Aorta (tissue), 5 donors: ENCODE data around the gene CD300A. TPM values are rescaled to one million over a fixed set of nuclear protein-coding genes. Genes with fewer than 3 reads are reported as not detected.

Experiments used
- ATAC-seq: fragments of 200-7000 bp; cut with Tn5 transposase; one replicate; pipeline ENCODE4 v1.9.1; 2022; ENCODE audit warnings: moderate library complexity; ENCODE audit not compliant: low FRiP score
- DNase-seq, 2 donors: peaks; one replicate each; pipeline ENCODE4 v3.0.0-alpha.2; 2020
- H3K27ac ChIP-seq, 2 donors: one replicate each; pipeline ENCODE4 v1.5.1; 2013; ENCODE audit warnings: low read length in 2 of 2, mild to moderate bottlenecking in 2 of 2, moderate library complexity in 2 of 2, control low read depth in 1 of 2, inconsistent platforms in 1 of 2, low read depth in 1 of 2
- H3K27me3 ChIP-seq, 2 donors: one replicate each; pipeline ENCODE4 v1.6.1; 2013; ENCODE audit warnings: control low read depth in 1 of 2, low read length in 1 of 2, mild to moderate bottlenecking in 1 of 2, moderate library complexity in 1 of 2; ENCODE audit not compliant: insufficient read depth in 2 of 2, control insufficient read depth in 1 of 2
- H3K36me3 ChIP-seq, 2 donors: one replicate each; pipeline ENCODE4 v1.6.1; 2013; ENCODE audit warnings: control low read depth in 1 of 2, low read length in 1 of 2, mild to moderate bottlenecking in 1 of 2; ENCODE audit not compliant: insufficient read depth in 2 of 2, control insufficient read depth in 1 of 2
- H3K4me1 ChIP-seq, 2 donors: one replicate each; pipeline ENCODE4 v1.6.1; 2013; ENCODE audit warnings: low read length in 2 of 2, control low read depth in 1 of 2, mild to moderate bottlenecking in 1 of 2, moderate library complexity in 1 of 2; ENCODE audit not compliant: insufficient read depth in 2 of 2, control insufficient read depth in 1 of 2
- H3K4me3 ChIP-seq, 2 donors: one replicate each; pipeline ENCODE4 v1.5.1; 2013; ENCODE audit warnings: low read length in 2 of 2, control low read depth in 1 of 2, mild to moderate bottlenecking in 1 of 2
- H3K9me3 ChIP-seq: one replicate; pipeline ENCODE4 v1.6.1; 2013; ENCODE audit warnings: mild to moderate bottlenecking, low read length; ENCODE audit not compliant: control insufficient read depth
- WGBS, 2 donors: extraction: QIAGEN DNeasy Blood & Tissue Kit; methylation state at CpG; one replicate each; pipeline ENCODE4 v1.1.7; 2013; 5-methylcytosine and 5-hydroxymethylcytosine counted together
- intact Hi-C, 2 donors: fragments of 100-400 bp; cut with DNase I; formaldehyde crosslinking; loops; one replicate each; pipeline versions ENCODE4 v1.14.2 to v1.15.0; 2022
- polyA plus RNA-seq, 2 donors: library from polyadenylated mRNA; stranded (reverse); fragments of 200-250 nt; gene quantifications; one replicate each; pipeline ENCODE4 v1.2.3, GENCODE V29; 2013
- total RNA-seq, 2 donors: library from RNA; stranded (reverse); fragmentation: NEBNext Ultra II Directional; extraction: Animal tissue kit (Norgen Biotek cat#: 25700); gene quantifications; one replicate each; pipeline ENCODE4 v1.2.1, GENCODE V29; 2021
- donor health status: healthy with polysubstance abuse.
- donor health status: Bipolar disorder and iron deficiency.
- donor health status: DM: no; HTN: no; CAD: no.
- donor health status: DM: no; HTN: no; CAD: no.
- donor health status: DM: yes; HTN: yes; CAD: no.

CD300A gene
- total and polyA plus RNA-seq, 4 donors = 2.6 to 10.4 (median 9.7) TPM

DNA sequence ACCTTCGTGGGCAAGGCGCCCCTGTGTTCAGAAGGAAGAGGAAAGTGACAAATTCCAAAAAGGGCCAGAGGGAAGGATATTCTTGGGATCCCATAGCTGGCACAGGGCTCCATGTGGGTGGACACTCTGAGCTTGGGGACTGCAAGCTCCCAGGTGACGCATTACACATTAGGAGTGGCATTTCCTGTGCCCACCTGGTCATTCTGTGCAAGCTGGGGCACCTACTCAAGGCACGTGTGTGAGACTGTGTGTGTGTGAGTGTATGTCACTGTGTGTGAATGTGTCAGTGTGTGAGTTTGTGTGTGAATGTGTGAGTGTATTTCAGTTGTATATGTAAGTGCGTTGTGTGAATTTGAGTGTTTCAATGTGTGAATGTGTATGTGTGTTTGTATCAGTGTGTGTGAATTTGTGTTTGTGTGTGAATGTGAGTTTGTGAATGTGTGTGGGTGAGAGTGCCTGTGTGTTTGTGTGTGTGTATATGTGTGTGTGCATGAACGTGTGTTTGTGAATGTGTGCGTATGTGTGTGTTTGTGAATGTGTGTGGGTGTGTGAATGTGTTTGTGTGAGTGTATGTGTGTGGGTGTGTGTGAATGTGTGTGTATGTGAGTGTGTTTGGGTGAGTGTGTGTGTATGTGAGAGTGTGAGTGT is 1.6 kb upstream of the CD300A start:
- 87 to 88% methylated on average over 7 of the region's 7 CpGs for WGBS, 2 donors
- Histone ChIP-seq H3K4me3 (no peak overlapping the region), H3K4me1 (no peaks in the 10 kb centered on the region), H3K27ac (no peak overlapping the region), H3K9me3 (no peaks in the 10 kb centered on the region), H3K36me3 (no peaks in the 10 kb centered on the region), H3K27me3 (no peaks in the 10 kb centered on the region)
- ATAC-seq (no peak), DNase-seq (peak in 1 of 2 donors; percentile 4)
- intact Hi-C loops = no loop called here

DNA sequence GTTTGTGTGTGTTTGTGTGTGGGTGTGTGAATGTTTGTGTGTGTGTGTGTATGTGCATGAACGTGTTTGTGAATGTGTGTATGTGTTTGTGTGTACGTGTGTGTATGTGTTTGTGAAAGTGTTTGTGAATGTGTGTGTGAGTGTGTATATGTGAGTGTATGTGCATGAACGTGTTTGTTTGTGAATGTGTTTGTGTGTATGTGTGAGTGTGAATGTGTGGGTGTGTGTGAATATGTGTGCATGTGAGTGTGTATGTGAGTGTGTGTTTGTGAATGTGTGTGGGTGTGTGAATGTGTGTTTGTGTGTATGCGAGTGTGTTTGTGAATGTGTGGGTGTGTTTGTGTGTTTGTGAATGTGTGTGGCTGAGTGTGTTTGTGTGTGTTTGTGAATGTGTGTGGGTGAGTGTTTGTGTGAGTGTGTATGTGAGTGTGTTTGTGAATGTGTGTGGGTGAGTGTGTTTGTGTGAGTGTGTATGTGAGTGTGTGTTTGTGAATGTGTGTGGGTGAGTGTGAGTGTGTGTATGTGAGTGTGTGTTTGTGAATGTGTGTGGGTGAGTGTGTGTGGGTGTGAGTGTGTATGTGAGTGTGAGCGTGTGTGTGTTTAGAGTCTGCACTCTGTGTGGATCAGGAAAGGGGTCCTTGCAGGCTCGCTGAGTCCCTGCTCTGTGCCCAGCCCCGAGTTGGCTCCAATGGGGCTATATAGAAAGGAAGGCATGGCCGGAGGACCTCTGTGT is 890 bp upstream of the CD300A start:
- DNase-seq = peak in 1 of 2 donors; percentile 48
- no peaks in the 10 kb centered on the region for H3K9me3 ChIP-seq
- H3K27ac ChIP-seq = no peak overlapping the region
- H3K36me3 ChIP-seq = no peaks in the 10 kb centered on the region
- H3K4me3 ChIP-seq = no peak overlapping the region
- intact Hi-C loops = no loop called here
- WGBS, 2 donors = 86% methylated on average over 8 of the region's 8 CpGs
- H3K27me3 ChIP-seq = no peaks in the 10 kb centered on the region
- no peak for ATAC-seq
- no peaks in the 10 kb centered on the region for H3K4me1 ChIP-seq

DNA sequence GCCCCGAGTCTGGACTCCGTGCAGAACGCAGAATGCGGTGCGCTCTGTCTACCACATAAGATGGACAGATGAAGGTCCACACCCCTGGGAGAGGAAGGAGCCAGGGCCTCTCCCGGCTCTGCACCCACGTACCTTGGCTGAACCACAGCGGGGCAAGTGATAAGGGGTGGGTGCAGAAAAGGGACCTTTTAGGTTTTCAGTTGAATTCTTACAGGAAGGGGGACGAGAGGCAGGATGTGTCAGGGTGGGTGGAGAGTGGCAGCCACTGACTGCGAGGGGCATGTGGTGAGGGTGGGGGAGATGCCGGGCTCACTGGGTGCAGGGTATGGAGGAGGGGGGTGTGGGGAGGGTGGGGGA is 372 bp downstream of the CD300A start:
- H3K27me3 ChIP-seq = no peaks in the 10 kb centered on the region
- intact Hi-C loops = no loop called here
- DNase-seq (no peak), ATAC-seq (no peak)
- no peaks in the 10 kb centered on the region for H3K4me1 ChIP-seq
- 24 to 26% methylated on average over 11 of the region's 11 CpGs for WGBS, 2 donors
- H3K4me3 ChIP-seq = no peak overlapping the region
- no peaks in the 10 kb centered on the region for H3K9me3 ChIP-seq
- H3K27ac ChIP-seq = no peak overlapping the region
- no peaks in the 10 kb centered on the region for H3K36me3 ChIP-seq

DNA sequence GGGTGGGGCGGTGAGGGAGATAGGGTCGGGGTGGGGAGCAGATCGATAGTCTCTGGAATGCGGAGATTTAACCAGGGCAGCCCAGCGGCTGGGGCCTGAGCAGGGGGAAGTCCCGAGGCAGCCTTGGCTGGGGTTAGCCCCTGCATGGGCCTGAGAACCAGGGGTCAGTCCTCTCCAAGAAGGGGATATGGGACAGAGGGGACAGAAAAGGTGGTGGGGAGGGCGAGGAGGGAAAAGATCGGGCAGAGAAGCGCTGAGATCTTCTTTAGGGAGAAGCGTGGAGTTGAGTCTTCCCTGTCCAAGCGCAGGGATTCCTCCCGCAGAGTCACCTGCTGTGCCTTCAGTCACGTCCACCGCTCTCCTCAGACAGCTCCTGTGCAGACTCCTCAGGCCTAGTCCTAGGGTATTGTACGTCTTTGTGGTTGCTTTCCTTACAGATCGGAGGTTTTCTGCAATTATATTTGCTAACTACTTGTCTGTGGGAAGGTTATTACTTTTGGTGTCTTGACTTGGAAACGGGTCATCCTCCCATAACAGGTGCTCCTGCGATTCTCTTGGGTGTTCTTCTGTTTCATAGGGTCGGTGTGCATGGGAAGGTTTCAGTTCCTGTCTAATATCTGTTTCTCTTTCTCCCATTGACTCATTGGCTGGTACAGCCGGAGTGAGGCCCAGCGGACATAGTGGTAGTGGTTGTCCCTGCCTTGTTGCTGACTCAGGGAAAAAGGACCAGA is 952 bp downstream of the CD300A start:
- Histone ChIP-seq H3K9me3 (no peaks in the 10 kb centered on the region), H3K4me3 (no peak overlapping the region), H3K36me3 (no peaks in the 10 kb centered on the region), H3K27me3 (no peaks in the 10 kb centered on the region), H3K27ac (no peak overlapping the region), H3K4me1 (no peaks in the 10 kb centered on the region)
- peak in 1 of 2 donors; percentile 65 for DNase-seq
- 79 to 84% methylated on average over 19 to 21 of the region's 21 CpGs for WGBS, 2 donors
- ATAC-seq = no peak
- intact Hi-C loops = no loop called here

DNA sequence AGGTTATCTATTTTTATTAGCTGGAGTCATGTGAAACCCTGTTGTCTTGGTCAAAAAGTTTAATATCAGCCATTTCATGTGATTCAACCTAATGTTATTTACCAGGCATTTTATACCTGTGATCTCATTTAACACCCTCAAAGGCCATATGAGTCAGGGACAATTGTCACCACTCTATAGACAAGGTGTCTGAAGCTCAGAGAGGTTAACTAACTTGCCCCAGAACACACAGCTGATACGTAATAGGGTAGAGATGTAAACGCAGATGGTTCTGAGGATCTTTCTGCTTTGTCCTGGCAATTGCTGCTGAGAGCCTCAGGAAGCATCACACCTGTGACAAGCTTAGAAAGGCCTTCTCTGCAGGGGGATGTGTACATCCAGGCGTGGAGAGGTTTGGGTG is 4.9 kb downstream of the CD300A start:
- H3K4me1 ChIP-seq = no peaks in the 10 kb centered on the region
- no peaks in the 10 kb centered on the region for H3K27me3 ChIP-seq
- WGBS, 2 donors = 88 to 94% methylated on average over 3 of the region's 3 CpGs

DNA sequence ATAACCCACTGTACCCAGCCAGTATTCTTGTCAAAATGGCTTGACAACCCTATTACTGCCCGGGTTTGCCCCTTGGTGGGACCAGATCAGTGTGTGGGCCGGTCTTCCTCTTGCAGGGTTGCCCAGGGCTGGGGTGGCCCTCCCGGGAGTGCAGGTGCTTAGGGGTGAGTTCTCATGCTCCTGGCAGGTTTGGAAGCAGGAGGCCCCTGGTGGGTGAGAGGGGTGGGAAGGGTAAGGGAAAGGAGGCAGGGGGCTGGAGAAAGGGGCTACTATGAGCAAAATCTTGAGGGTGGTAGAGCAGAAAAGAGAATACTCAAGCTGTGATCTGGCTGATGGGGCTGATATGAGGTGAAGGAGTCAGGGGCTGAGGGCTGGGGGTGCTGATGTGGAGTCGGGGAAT is 6.5 kb downstream of the CD300A start:
- no peak for ATAC-seq
- no peak for DNase-seq
- H3K9me3 ChIP-seq = no peaks in the 10 kb centered on the region
- no peaks in the 10 kb centered on the region for H3K36me3 ChIP-seq
- 82 to 91% methylated on average over 4 of the region's 4 CpGs for WGBS, 2 donors
- no peak overlapping the region for H3K4me3 ChIP-seq
- no peaks in the 10 kb centered on the region for H3K27me3 ChIP-seq
- no peak overlapping the region for H3K27ac ChIP-seq
- H3K4me1 ChIP-seq = no peaks in the 10 kb centered on the region
- intact Hi-C loops = no loop called here

More for the DNA sequence above, 4.9 kb downstream of the CD300A start:
- intact Hi-C loops = no loop called here
- ATAC-seq (no peak), DNase-seq (no peak)
- no peaks in the 10 kb centered on the region for H3K9me3 ChIP-seq
- H3K36me3 ChIP-seq = no peaks in the 10 kb centered on the region
- H3K4me3 ChIP-seq = no peak overlapping the region
- no peak overlapping the region for H3K27ac ChIP-seq

DNA sequence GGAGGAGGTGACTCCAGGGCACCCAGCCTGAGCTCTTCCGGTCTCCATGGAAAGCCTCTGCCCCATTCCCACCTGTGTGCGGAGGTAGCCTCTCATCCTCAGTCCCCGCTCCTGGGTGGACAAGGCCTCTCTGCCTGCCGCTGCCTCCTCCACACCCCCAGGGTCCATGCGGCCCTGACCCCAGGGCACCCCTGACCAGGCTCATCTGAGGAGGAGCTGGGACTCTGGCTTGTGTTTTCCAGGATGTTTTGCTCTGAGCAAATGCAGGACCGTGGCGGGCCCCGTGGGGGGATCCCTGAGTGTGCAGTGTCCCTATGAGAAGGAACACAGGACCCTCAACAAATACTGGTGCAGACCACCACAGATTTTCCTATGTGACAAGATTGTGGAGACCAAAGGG is 6.9 kb downstream of the CD300A start:
- Histone ChIP-seq H3K27me3 (no peaks in the 10 kb centered on the region), H3K4me1 (no peaks in the 10 kb centered on the region), H3K36me3 (no peaks in the 10 kb centered on the region), H3K4me3 (no peak overlapping the region), H3K27ac (no peak overlapping the region), H3K9me3 (no peaks in the 10 kb centered on the region)
- intact Hi-C loops = no loop called here
- 84% methylated on average over 8 of the region's 8 CpGs for WGBS, 2 donors
- ATAC-seq (no peak), DNase-seq (no peak)

DNA sequence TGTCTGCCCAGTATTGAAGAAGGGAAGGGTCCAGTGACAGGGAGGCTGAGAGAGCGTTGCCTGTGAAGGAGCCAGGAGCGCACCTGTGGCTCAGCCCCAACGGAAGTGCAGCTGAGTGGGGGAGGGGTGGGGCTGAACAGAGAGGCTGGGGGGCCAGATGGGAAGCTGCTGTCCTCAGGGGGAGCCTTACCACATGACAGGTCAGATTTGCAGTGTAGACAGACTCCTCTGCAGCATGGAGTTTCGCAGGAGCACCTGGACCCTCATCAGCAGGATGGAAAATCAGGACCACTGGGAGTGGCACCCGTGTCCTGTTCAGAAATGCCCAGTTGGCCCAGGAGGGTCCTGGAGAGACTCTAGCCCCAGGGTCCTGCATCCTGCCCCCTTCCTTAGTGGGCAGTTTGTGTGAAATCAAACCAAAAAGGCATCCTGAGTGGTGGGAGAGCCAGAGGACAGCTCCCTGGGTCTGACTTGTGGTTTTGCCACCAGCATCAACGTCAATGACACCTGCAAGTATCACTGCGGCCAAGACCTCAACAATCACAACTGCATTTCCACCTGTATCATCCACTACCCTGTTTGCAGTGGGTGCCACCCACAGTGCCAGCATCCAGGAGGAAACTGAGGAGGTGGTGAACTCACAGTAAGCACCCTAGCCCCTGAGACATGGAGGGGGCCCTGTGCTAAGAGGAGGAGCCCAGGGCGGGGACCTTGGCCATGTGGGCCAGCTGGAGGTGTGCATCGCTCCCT is 7.8 kb downstream of the CD300A start:
- no peaks in the 10 kb centered on the region for H3K36me3 ChIP-seq
- intact Hi-C loops = no loop called here
- no peaks in the 10 kb centered on the region for H3K27me3 ChIP-seq
- DNase-seq (no peak), ATAC-seq (no peak)
- H3K4me3 ChIP-seq = no peak overlapping the region
- WGBS, 2 donors = 74 to 81% methylated on average over 9 of the region's 9 CpGs
- H3K9me3 ChIP-seq = no peaks in the 10 kb centered on the region
- no peak overlapping the region for H3K27ac ChIP-seq
- H3K4me1 ChIP-seq = no peaks in the 10 kb centered on the region
